ENCODE results near the gene BICRA.

The BICRA gene

GRCh38 chr19:47614559-47614958 is 5.6 kb downstream of the BICRA start:
- no peaks in the 10 kb centered on the region for H3K27me3 Mint-ChIP-seq (ENCODE audit: low read depth)
- no peaks in the 10 kb centered on the region for H3K9me3 Mint-ChIP-seq
- no peak for TF ChIP-seq CTCF (IDR thresholded peaks at IDR 0.05; ENCODE audit: unreplicated experiment in 3 of 3)
- peak overlapping the region in 2 of 3 experiments; percentile 4 to 57 for H3K27ac Mint-ChIP-seq
- H3K4me1 Mint-ChIP-seq = peaks cover 24% of the 10 kb centered on the region
- peaks cover 4% of the 10 kb centered on the region for H3K36me3 Mint-ChIP-seq (ENCODE audit: low read depth)
- H3K4me3 Mint-ChIP-seq = peak overlapping the region in 1 of 3 experiments; percentile 36

DNA sequence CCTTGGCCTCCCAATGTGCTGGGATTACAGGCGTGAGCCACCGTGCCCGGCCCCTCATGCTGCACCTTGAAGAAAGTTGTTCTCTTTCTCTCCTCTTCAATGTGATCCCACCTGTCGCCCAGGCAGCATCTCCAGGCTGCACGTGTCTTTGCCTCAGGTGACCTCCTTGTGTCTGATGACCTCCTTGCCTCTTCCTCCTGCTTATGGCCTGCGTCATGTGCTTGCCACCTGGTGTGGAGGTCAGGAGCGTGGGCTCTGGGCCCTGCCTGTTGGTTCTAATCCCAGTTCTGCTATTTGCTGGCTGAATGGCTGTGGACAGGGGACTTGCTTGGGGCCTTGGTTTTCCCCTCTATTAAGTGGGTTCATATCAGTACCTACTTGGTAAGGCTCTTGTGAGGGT is 6.3 kb downstream of the BICRA start:
- Mint-ChIP-seq H3K4me1 (peaks cover 29% of the 10 kb centered on the region), H3K9me3 (no peaks in the 10 kb centered on the region)
- no peak for TF ChIP-seq CTCF (IDR thresholded peaks at IDR 0.05; ENCODE audit: unreplicated experiment in 3 of 3)

GRCh38 chr19:47615714-47616113 is 6.8 kb downstream of the BICRA start:
- Mint-ChIP-seq H3K9me3 (no peaks in the 10 kb centered on the region), H3K4me1 (peaks cover 26% of the 10 kb centered on the region), H3K27ac (no peak overlapping the region), H3K27me3 (ENCODE audit: low read depth) (no peaks in the 10 kb centered on the region), H3K4me3 (no peak overlapping the region), H3K36me3 (ENCODE audit: low read depth) (peaks cover 7% of the 10 kb centered on the region)
- TF ChIP-seq CTCF (IDR thresholded peaks at IDR 0.05; ENCODE audit: unreplicated experiment in 3 of 3) = no peak

More for the DNA sequence above, 6.3 kb downstream of the BICRA start:
- peak overlapping the region in 1 of 3 experiments; percentile 67 for H3K27ac Mint-ChIP-seq
- H3K4me3 Mint-ChIP-seq = no peak overlapping the region
- H3K27me3 Mint-ChIP-seq (ENCODE audit: low read depth) = no peaks in the 10 kb centered on the region
- peaks cover 7% of the 10 kb centered on the region for H3K36me3 Mint-ChIP-seq (ENCODE audit: low read depth)

DNA sequence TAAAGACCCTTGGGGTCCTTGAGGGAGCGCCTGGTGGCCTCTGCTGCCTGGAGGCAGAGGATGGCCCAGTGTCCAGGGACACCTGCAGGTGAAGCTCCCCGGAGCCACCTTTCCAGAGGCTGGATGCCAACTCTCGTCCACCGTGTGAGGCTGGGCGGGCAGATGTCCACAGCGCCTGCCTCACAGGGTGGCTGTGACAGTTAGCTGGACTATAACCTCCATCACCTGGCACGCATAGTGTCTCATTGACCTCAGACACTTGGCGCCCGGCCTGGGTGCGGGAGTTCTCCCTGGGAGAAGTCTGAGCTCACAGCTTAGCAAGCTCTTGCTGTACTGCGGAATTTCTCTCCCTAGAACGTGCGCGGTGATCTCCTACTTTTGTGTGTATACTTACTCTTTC is 9.8 kb downstream of the BICRA start:
- no peak for TF ChIP-seq CTCF (IDR thresholded peaks at IDR 0.05; ENCODE audit: unreplicated experiment in 3 of 3)
- H3K4me3 Mint-ChIP-seq = no peak overlapping the region
- H3K27ac Mint-ChIP-seq = no peak overlapping the region
- peaks cover 7% of the 10 kb centered on the region for H3K4me1 Mint-ChIP-seq
- H3K9me3 Mint-ChIP-seq = no peaks in the 10 kb centered on the region
- peaks cover 14% of the 10 kb centered on the region for H3K36me3 Mint-ChIP-seq (ENCODE audit: low read depth)
- no peaks in the 10 kb centered on the region for H3K27me3 Mint-ChIP-seq (ENCODE audit: low read depth)

DNA sequence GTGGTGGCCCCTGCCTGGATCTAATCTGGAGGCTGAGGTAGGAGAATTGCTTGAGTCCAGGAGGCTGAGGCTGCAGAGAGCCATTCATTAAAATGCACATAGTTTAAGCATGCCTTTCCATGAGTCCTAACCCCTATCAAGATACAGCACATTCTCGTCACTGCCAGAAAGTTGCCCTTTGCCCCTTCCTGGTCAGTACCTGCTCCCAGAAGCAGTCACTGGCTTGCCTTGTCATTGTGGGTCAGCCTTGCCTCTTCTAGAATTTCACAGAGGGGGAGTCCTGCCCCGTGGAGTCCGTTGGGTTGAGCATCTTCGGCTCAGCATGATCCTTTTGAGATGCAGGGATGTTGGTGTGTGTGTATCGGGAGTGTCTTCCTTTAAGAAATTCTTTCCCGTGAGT is 10.8 kb downstream of the BICRA start:
- Mint-ChIP-seq H3K36me3 (ENCODE audit: low read depth) (peaks cover 18% of the 10 kb centered on the region), H3K9me3 (no peaks in the 10 kb centered on the region), H3K4me1 (peaks cover 10% of the 10 kb centered on the region), H3K27ac (peak overlapping the region in 2 of 3 experiments; percentile 3 to 10), H3K27me3 (ENCODE audit: low read depth) (no peaks in the 10 kb centered on the region), H3K4me3 (no peak overlapping the region)
- TF ChIP-seq CTCF (IDR thresholded peaks at IDR 0.05; ENCODE audit: unreplicated experiment in 3 of 3) = no peak

DNA sequence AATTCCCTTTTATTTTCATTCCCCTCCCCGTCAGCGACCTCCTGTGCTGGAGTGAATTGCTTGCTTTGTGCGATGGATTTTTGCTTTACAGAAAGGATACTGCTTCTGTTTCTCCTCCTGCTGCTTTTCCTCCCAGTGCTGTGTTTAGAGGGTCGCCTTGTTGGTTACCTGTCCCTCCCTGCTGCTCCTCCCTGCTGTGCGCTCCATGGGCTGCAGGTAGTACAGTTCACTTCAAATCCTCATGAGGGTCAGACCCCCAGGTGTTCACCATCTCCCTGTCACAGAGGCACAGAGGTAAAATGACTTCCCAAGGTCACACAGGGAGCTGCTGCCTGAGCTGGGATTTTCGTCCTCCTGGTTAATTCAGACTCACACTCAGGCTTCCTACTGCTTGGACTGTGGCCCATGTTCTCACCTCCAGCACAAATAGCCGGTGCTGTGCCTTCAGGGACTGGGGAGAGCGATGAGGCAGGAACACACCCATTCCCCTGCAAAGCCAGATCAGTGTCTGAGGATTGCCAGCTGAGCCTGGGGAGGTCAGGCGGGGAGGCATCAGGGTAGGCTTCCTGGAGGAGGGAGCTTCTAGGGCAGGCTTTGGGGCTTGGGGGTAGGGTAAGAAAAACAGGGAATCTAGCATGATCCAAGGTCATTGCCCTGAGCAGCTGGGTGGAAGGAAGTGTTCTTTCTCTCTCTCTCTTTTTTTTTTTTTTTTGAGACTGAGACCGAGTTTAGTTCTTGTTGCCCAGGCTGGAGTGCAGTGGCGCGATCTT is 14.4 kb downstream of the BICRA start:
- peaks cover 22% of the 10 kb centered on the region for H3K4me1 Mint-ChIP-seq
- H3K27ac Mint-ChIP-seq = peak overlapping the region in 2 of 3 experiments; percentile 16 to 71
- no peaks in the 10 kb centered on the region for H3K27me3 Mint-ChIP-seq (ENCODE audit: low read depth)
- H3K4me3 Mint-ChIP-seq = no peak overlapping the region
- H3K36me3 Mint-ChIP-seq (ENCODE audit: low read depth) = peaks cover 25% of the 10 kb centered on the region
- no peak for TF ChIP-seq CTCF (IDR thresholded peaks at IDR 0.05; ENCODE audit: unreplicated experiment in 3 of 3)
- no peaks in the 10 kb centered on the region for H3K9me3 Mint-ChIP-seq
